NOMO-1 treated with DMSO at 0.1 percent for 48 hours (cell line): Measurements from ENCODE around the gene SLAMF8.
A peak's percentile ranks its signal among the peaks of the same experiment; 100 is the strongest.

Experiments
- DNase-seq: peaks from one replicate; lab custom pipeline; 2025; ENCODE audit not compliant: unreplicated experiment; lab: John Stamatoyannopoulos, UW

Gene SLAMF8

DNA sequence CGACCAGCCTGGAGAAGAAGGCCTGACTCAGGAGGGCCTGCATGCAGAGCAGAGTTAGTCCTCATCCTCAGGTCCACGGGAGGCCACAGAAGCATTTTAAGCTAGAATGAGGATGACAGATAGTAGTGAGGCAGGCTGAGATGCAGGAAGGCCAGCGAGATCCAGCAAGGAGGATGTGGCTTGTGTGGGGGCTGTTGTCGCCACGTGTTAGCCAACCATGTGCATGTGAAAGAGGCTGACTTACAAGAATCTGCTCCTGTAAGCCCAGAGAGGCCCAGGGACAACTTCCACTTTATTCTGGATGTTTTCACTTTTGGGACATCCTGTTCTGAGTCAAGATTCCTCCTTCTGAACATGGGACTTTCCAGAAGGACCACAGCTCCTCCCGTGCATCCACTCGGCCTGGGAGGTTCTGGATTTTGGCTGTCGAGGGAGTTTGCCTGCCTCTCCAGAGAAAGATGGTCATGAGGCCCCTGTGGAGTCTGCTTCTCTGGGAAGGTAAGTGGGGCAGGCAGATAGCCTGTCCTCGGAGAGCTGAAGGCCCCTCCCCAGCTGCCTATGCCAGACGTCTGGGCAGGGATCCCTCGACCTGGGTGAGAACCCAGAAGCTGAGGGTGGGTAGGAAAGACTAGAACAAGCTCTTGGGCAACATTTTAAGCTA is at the start of gene SLAMF8:
TSS of gene SLAMF8 (plus strand) at position 433 of the 661 bp plus-strand sequence. CDS start at position 459, 26 bp downstream.
- DNase-seq, result peak; percentile 23

DNA sequence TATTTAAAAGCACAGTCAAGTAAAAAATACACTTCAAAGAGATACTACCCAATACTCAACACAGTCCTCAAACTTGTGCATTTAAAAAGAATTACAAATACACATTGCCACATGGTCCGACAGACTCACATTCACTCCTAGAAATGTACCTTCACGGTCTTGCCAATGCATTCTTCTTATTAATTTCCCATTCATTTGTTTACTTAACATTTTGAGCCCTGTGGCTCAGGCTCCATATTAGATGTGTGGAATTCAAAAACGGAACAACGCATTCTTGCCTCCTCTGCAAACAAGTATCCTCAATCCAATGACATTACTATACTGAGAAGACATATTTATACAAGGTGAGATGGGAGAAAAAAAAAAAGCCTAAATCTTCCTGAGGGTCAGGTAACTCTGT is 48.4 kb upstream of the SLAMF8 start:
- DNase-seq, result no peak

DNA sequence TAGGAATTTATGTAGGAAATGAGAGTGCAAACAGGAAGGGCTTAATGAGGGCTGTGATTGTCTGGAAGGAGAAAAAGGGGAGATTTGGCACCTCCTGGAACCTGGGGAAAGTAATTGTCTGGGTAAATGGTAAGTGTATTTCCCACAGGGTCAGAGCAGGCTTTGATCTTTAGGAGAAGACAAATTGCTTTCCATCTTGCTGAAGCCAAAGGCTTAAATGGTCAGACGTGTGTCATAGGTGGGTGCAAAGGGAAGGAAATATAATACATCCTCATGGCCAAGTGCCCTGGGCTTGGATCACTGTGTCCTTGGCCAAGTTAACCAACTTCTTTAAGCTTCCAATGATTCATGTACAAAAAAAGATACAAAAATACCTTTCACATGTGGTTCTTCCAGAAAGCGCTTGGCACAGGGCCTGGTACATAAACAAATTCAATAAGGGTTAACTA is 47.2 kb upstream of the SLAMF8 start:
- DNase-seq, result no peak

DNA sequence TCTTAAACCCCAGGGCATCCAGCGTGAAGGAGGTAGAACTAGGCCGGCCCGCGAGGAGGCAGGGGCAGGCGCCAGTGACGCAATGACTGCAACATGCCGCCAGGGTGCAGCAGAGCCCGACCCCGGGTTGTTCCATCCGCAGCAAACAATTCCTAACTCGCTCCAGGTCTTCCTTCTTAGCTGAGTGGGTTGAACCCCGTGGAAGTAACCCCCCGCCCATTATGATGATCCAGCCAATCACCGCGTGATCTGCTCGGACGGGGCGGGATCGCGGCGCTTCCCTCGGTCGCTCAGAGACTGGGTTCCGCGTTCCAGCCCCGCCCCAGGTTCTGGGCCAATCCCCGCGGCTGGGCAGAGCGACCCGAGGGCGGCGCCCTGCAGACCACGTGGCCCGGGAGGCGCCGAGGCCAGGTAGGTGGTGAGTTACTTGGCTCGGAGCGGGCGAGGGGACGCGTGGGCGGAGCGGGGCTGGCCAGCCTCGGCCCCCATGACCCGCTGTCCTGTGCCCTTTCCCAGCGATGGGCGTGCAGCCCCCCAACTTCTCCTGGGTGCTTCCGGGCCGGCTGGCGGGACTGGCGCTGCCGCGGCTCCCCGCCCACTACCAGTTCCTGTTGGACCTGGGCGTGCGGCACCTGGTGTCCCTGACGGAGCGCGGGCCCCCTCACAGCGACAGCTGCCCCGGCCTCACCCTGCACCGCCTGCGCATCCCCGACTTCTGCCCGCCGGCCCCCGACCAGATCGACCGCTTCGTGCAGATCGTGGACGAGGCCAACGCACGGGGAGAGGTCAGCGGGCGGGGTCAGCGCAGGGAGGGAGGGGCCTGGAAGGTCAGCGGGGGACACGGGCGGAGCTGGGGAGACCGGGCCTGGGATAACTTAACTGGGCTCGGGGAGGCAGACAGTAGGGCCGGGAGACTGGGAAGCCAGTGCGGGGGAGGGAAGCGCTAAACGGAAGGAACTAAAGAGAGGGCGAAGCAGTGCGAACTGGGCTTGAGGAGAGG is 45.8 kb upstream of the SLAMF8 start, which contains the start of gene DUSP23:
TSS of gene DUSP23 (plus strand) at position 380 of the 1,000 bp plus-strand sequence. CDS start at position 519, 139 bp downstream.
- DNase-seq, result peak; percentile 98

DNA sequence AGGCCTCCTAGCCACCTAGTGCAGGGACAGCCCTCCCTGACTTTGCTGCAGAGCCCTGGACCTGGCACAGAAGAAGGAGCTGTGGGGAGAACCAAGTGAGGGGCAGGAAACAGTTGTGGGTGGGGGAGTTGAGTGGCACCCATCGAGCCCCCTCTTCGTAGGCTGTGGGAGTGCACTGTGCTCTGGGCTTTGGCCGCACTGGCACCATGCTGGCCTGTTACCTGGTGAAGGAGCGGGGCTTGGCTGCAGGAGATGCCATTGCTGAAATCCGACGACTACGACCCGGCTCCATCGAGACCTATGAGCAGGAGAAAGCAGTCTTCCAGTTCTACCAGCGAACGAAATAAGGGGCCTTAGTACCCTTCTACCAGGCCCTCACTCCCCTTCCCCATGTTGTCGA is 44.7 kb upstream of the SLAMF8 start:
- DNase-seq, result no peak

DNA sequence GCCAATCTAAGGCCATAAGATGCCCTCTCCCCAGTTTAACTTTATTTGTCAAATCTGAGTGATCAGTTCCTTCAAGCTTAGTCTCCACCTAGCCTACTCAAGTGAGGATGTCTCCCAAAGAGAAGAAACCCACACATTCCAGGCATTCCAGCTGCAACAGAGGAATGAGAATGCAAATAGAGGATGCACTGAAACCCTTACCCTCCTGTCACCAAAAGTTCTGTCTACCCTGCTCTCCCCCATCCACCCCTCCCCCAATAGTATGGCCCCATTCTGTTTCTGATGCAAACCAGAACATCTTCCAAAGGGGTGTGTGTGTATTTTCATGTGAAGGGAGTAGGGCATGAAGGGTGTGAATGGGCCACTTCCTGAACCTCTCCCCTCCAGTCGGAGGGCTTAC is 42.9 kb upstream of the SLAMF8 start:
- DNase-seq, result no peak

DNA sequence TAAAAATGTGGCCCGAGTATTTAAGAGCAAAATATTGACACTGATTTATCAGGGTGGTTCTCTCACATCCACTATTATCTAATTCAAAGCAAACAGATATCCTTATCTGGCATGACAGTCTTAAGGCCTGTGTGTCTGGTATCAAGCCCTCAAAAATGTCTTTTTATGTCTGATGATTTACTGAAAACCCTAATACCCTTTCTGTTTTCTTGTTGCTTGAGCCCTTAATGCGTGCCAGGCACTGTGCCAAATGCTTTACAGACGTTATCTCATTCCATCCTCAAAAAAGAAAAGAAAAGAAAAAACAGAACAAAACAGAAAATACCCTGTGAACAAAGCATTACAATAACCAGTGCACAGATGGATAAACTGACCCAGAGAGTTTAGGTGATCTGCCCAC is 40.2 kb upstream of the SLAMF8 start:
- DNase-seq, result no peak

DNA sequence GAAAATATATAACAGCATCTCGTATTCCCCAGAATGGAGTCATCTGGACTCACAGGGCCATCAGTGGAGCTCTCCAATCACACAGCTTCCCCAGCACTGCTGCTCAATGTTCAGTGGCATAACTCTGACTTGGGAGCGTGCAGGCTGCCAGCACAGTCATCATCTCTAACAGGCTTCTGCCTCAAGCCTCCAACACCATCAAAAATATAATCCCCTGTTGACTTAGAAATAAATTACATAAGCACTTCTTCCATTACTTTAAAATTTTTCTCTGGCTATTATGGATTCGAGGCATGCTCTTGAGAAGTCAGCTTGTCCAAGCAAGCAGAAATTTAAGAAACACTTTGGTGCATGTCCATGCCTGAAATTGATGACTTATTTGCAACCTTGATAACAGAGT is 39.7 kb upstream of the SLAMF8 start:
- no peak for DNase-seq

DNA sequence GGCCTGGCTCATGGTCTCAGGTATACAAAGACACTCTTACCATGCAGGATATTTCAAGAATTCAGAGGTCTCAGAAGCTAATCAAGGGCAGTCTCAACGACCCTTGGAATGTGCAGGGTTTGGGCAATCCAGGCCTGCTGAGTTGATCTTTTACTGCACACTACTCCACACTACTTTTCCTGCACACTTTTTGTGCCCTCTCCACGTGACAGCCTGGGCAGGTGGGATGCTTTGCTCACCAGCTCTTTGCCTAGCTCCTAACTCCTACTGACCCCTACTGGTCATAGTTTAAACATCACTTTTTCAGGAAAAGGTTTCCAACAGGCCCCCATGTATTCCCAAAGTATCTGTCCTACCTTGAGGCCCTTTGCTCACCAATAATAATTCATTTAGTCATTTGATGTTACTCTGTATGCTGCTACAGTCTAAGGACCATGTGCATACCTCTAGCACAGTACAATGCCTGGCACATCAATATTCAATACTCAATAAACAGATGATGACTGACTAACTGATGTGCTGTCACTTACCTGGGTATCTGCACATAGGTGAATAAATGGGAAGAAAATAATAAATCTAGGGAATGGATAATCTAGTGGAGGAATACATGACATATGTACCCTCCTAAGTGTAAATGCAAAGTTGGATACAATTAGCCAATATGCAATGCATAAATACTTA is 36.3 kb upstream of the SLAMF8 start:
- peak; percentile 5 for DNase-seq

DNA sequence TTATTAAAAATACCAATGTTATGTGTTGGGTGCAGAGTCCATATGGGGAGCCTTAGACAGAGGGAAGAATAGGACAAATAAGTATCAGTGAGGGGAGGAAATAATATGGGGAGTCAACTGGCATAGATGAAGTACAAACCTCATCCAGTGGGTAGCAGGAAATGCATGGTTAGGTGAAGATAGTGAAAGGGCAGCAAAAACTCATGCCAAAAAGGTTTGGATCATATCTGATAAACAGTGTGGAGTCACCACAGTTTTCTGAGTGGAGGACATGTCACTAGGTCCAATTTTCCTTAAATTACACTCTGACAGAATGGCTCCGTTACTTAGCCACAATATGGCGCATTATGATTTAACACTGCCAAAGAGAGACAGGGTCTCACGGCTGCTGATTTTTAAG is 35.6 kb upstream of the SLAMF8 start:
- DNase-seq, result no peak

DNA sequence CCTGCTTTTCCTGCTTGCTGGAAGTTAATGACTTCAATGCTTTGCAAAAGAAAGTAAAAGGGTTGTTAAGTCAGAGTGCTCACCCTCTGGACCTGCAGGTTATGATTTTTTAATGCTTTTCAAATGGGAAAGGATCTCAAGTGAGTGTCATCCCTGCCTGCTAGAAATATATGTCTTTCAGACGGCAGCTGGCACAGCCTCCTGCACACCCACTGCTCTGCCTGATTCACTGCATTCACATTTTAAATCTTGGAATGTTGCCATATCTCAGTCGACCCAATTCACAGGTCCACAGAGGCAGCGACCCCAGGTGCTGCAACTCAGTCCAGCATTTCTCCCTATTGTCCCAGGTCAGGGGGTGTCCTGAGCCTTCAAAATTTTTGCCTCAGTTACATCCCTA is 35.2 kb upstream of the SLAMF8 start:
- no peak for DNase-seq

DNA sequence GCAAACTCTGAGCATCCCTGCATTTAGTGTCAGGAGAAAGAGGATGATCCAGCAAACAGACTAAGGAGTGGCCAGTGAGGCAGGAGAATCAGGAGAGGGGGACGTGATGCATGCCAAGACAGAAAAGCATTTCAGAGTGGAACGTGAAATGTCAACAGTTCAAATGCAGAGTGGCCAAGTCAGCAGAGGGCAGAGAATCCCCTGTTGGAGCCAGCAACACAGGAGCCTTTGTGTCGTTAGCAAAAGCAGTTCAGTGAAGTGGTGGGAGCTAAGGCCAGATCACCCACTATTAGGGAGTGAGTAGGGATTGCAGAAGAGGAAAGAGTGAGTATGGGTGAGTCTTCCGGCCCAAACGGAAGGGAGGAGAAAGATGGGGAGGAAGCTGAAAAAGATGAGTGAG is 31.1 kb upstream of the SLAMF8 start:
- DNase-seq, result no peak

DNA sequence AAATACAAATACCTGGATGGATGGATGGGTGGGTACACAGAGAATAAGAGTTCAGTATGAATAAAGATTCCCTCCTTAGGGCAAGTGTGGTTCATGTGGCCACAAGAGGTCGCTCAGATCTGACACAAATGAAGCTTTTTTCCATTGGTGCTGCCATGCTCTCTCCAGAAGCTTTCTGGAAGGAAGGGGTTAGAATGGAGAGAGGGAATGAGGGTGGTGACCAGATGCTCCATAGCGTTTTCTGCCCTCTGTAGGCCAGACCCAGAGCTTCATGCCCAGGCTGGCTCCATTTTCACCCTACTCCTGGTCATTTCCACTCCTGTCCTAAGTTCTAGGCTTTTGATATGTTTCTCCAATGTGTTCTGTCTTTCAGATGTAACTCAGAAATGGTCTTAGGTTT is 27.8 kb upstream of the SLAMF8 start:
- DNase-seq, result peak; percentile 53

DNA sequence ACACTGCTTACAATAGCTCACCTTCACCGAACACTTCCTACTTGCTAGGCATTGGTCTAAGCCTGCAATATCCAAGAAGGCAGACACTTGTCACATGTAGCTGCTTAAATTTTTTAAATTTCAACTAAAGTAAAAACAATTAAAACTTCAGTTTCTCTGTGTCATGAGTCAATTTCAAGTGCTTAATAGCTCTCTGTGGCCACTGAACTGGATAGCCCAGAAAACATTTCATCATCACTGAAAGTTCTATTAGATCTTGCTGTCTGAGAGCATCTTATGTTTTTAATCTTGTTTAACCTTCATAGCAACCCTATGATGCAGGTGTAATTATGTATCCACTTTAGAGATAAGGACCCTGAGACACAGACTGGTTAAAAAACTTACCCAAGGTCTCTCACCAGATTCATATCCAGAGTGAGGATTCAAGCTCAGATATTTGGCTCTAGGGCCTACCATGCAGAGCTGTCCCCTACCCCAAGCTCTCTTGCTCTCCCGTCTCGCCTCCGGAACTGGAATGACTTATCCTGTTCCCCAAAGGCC is 27.2 kb upstream of the SLAMF8 start:
- DNase-seq, result peak; percentile 7

DNA sequence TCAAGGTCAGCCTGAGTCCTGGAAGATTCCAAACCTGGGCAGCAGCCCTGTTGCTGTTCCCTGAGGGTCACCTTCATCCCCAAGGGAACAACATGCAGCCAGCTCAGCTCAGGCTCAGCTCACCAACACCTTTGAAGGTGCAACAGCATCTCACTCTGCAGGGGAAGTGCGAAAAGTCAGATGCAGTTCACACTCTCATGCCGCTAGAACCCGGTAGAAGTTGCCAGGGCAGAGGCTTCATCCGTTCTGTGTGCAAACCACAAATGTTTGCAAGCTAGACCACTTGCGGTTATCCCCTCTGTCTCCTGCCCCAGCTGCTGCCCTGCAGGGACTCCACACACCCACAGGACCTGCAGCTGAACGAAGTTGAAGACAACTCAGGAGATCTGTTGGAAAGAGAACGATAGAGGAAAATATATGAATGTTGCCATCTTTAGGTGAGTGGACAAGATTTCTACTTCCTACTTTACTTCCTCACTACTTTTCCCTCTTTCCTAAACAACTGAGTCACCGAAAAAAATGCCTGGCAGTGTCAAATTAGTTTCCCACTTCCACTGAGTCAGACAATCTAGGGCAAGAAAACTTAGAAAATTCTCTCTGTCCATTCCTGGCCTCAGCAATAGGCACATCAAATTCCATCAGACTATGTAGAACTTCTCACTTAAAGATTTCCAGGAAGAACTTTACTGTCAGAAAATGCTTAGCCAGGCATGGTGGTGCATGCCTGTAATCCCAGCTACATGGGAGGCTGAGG is 26.3 kb upstream of the SLAMF8 start:
- peak; percentile 21 for DNase-seq

DNA sequence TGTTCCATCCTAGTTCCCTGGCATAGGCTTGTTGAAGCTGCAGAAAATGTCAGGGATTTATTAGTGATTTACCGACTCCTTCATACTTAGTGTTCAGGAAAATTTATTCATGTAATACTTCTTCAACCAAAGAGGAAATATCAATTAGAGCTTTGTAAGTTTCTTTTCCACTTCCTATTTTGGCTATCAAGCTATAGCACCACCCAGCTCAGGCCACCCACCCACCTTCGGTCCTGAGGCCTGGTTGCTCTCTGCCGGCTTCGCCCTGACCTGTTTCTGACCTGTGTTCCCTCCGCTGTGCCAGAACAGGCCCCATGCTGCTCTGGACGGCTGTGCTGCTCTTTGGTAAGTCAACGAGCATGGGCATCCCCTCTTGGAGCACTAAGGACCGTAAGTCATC is 24.6 kb upstream of the SLAMF8 start, which contains the start of gene FCRL6:
TSS of gene FCRL6 (plus strand) at position 250 of the 400 bp plus-strand sequence. CDS start at position 315, 65 bp downstream.
- DNase-seq, result peak; percentile 24

DNA sequence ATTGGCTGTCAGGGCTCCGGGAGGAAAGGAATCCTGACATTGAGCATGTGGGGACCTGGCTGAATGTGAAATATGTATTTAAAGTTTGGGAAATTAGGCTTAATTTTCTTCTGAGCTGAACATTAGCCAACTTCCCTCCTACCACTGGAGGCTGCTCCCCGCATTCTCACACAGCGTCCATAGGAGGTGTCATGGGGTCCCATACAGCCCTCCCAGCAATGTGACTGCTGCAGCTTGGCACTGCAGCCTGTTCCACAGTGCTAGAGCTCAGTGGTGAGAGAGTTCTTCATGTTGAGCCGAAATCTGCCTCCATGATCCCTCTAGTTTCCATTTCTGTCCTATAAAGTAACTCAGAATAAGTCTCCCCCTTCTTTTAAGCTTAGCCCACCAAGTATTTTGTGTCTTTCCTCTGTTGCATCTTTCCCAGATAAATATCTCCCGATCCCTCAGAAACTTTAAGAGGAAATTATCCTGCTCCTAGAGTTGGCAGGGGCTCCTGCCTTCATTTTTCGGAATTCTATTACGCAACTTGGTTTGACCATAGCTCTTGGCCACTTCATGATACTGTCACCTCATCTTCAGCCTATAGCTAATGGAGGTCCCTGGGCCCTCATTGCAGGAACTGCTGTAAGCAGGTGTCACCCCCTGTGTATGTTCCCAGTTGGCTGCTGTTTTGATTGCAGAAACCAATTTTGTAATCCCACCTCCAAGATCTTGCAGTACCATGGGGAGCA is 22.6 kb upstream of the SLAMF8 start:
- DNase-seq, result peak; percentile 2

DNA sequence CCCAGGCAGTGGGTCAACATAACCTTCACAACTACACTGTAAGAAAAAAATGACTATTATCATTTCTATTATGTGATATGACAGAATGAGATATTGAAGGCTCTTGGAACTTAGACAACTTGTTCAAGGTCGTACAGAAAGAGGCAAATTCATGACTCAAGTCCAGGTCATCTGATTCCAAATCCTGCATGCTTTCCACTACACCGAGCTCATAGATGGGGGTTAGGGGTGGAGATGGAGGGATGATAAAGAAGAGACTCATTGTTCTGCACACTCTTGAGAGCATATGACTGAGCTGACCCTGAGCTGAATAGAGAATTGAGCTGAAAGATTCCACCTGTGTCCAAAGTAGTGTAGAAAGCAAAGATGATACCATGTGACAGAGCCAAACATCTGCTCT is 21.7 kb upstream of the SLAMF8 start:
- no peak for DNase-seq

DNA sequence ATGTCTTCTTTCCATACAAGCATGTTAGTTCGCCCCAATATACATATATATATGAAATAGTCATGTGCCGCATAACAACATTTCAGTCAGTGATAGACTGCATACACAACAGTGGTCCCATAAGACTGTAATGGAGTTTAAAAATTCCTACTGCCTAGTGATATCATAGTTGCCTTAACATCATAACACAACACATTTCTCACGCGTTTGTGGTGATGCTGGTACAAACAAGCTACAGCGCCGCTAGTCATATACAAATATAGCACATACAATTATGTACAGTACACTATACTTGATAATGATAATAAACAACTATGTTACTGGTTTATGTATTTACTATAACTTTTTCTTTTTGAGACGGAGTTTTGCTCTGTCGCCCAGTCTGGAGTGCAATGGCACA is 10.7 kb upstream of the SLAMF8 start:
- DNase-seq, result no peak
